WTC11 (cell line): ENCODE measurements around the gene SGPP2. TPM values are rescaled to one million over a fixed set of nuclear protein-coding genes. Genes with fewer than 3 reads are reported as not detected.

Experiments
- ATAC-seq: fragments of 200-7000 bp; cut with Tn5 transposase; 2 replicates; pipeline ENCODE4 v1.10.0; 2021; ENCODE audit warnings: mild to moderate bottlenecking, moderate library complexity
- CTCF ChIA-PET: fragments of 300-600 bp; sonication (Branson Sonifier 250); formaldehyde crosslinking; loops from one replicate; lab custom pipeline; 2021; ENCODE audit warnings: antibody characterized with exemption; lab: Charles Lee
- POLR2A ChIA-PET: fragments of 350-600 bp; sonication (Branson Sonifier 250); formaldehyde crosslinking; loops from one replicate; lab custom pipeline; 2021; ENCODE audit warnings: antibody characterized with exemption; lab: Charles Lee
- DNase-seq: peaks from one replicate; pipeline ENCODE4 v3.0.0; 2021; ENCODE audit warnings: low spot score
- H3K27ac Mint-ChIP-seq: 2 replicates; pipeline ENCODE4 v1.8.0; 2021; ENCODE audit warnings: mixed read lengths
- H3K27me3 Mint-ChIP-seq: 2 replicates; pipeline ENCODE4 v1.8.0; 2021; ENCODE audit warnings: low read depth, mild to moderate bottlenecking, moderate library complexity, mixed read lengths
- H3K36me3 Mint-ChIP-seq: 2 replicates; pipeline ENCODE4 v1.8.0; 2021; ENCODE audit warnings: mixed read lengths
- H3K4me1 Mint-ChIP-seq: 2 replicates; pipeline ENCODE4 v1.8.0; 2022; ENCODE audit warnings: mixed read lengths
- H3K4me3 Mint-ChIP-seq: 2 replicates; pipeline ENCODE4 v1.8.0; 2021; ENCODE audit warnings: mild to moderate bottlenecking, moderate library complexity, mixed read lengths
- H3K9me3 Mint-ChIP-seq: 2 replicates; pipeline ENCODE4 v1.8.0; 2021; ENCODE audit warnings: mixed read lengths
- CREB1 ChIP-seq: sonication (generic); formaldehyde crosslinking; IDR thresholded peaks from 2 replicates; pipeline ENCODE4 v1.8.0; 2023; ENCODE audit warnings: mild to moderate bottlenecking, missing genetic modification reagents
- FOXP1 ChIP-seq: sonication (generic); formaldehyde crosslinking; IDR thresholded peaks from 2 replicates; pipeline ENCODE4 v1.8.0; 2022; ENCODE audit warnings: missing genetic modification reagents, mild to moderate bottlenecking, moderate library complexity, borderline replicate concordance
- JAZF1 ChIP-seq: fragments of 250-450 bp; sonication (Bioruptor Pico); IDR thresholded peaks from 2 replicates; pipeline ENCODE4 v1.9.0; 2021; ENCODE audit warnings: moderate library complexity, mild to moderate bottlenecking, inconsistent platforms
- MYBL2 ChIP-seq: sonication (generic); formaldehyde crosslinking; IDR thresholded peaks from 2 replicates; pipeline ENCODE4 v1.8.1; 2023; ENCODE audit warnings: mild to moderate bottlenecking, moderate library complexity, missing genetic modification reagents
- NR1H2 ChIP-seq: sonication (generic); formaldehyde crosslinking; IDR thresholded peaks from 2 replicates; pipeline ENCODE4 v1.9.0; 2021; ENCODE audit warnings: mild to moderate bottlenecking, moderate library complexity, missing genetic modification reagents
- TCF7 ChIP-seq: sonication (generic); formaldehyde crosslinking; IDR thresholded peaks from 2 replicates; pipeline ENCODE4 v1.8.0; 2022; ENCODE audit warnings: mild to moderate bottlenecking, low read depth, missing genetic modification reagents, moderate library complexity
- ZNF423 ChIP-seq: fragments of 250-450 bp; sonication (Bioruptor Pico); IDR thresholded peaks from 2 replicates; pipeline ENCODE4 v2.1.2; 2022; ENCODE audit warnings: mild to moderate bottlenecking, moderate library complexity
- ZNF671 ChIP-seq: fragments of 250-450 bp; sonication (Bioruptor Pico); IDR thresholded peaks from 2 replicates; pipeline ENCODE4 v1.8.0; 2021; ENCODE audit warnings: mild to moderate bottlenecking
- total RNA-seq: library from RNA; stranded (reverse); gene quantifications from 3 replicates; pipeline ENCODE4 v1.2.3, GENCODE V29; 2021
- TF ChIP-seq, protein P1 (sequence below): fragments of 250-450 bp; sonication (Bioruptor Pico); conservative IDR thresholded peaks from 2 replicates; pipeline ENCODE4 v1.9.0; 2021; ENCODE audit warnings: mild to moderate bottlenecking
- TF ChIP-seq, protein P2 (sequence below): fragments of 250-450 bp; sonication (Bioruptor Pico); IDR thresholded peaks from 2 replicates; pipeline ENCODE4 v1.9.0; 2021; ENCODE audit warnings: mild to moderate bottlenecking
- TF ChIP-seq, protein P3 (sequence below): fragments of 250-450 bp; sonication (Bioruptor Pico); IDR thresholded peaks from 2 replicates; pipeline ENCODE4 v1.9.0; 2021; ENCODE audit warnings: mild to moderate bottlenecking
- TF ChIP-seq, protein P4 (sequence below): sonication (generic); formaldehyde crosslinking; IDR thresholded peaks from 2 replicates; pipeline ENCODE4 v1.8.0; 2022; ENCODE audit warnings: mild to moderate bottlenecking, missing genetic modification reagents
- TF ChIP-seq, protein P5 (sequence below): sonication (generic); formaldehyde crosslinking; IDR thresholded peaks from 2 replicates; pipeline ENCODE4 v1.8.0; 2022; ENCODE audit warnings: mild to moderate bottlenecking, missing genetic modification reagents
- TF ChIP-seq, protein P6 (sequence below): sonication (generic); formaldehyde crosslinking; IDR thresholded peaks from 2 replicates; pipeline ENCODE4 v1.8.1; 2023; ENCODE audit warnings: mild to moderate bottlenecking, missing genetic modification reagents, borderline replicate concordance

SGPP2 gene
- total RNA-seq, 1 experiment from 2014 or later = 0.07 TPM

DNA sequence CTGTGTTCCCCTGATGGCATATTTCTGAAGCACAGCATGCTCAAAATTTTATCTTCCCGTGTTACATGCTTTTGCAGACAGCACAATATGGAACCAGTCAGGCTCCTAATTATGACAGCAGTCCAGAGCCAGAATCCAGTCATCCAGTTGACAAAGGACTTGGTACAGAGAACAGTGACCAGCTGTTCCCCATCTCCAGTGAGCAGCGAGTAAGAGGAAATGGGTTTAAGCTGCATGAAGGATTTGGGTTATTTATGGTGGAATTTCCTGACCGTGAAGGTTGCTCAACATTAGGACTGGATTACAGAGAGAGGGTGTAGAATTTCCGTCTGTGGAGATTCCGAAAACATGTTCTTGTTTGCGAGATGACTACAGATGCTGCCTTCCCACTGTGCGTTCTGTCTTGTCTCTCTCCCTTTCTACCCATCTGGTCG is 24.4 kb downstream of the SGPP2 start (continued):
- TF ChIP-seq, protein P1, sequence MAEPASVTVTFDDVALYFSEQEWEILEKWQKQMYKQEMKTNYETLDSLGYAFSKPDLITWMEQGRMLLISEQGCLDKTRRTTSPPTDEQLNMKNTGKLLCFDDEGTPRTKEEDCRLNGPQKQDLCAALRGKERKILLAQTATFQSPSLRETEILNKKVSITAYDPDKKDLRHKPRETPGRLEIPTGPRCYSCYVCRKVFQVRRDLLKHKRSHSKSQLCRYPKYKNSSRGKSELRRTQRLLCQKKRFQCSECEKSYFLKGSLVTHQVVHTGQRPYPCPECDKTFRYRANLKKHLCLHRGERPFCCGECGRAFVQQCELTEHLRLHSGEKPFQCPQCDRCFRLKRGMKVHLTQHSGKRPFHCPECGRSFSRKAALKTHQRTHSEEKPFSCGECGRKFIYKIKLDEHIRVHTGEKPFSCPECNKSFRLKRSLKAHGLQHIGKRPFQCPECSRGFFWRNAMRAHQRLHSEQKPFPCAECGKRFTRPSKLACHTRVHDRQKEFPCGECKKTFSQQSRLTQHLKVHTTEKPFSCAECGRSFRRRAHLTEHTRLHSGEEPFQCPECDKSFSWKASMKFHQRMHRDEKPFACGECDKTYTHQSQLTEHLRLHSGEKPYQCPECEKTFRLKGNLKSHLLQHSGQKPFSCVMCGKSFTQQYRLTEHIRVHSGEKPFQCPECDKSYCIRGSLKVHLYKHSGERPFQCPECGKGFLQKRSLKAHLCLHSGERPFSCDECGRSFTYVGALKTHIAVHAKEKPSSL = no peak
- TF ChIP-seq, protein P2, sequence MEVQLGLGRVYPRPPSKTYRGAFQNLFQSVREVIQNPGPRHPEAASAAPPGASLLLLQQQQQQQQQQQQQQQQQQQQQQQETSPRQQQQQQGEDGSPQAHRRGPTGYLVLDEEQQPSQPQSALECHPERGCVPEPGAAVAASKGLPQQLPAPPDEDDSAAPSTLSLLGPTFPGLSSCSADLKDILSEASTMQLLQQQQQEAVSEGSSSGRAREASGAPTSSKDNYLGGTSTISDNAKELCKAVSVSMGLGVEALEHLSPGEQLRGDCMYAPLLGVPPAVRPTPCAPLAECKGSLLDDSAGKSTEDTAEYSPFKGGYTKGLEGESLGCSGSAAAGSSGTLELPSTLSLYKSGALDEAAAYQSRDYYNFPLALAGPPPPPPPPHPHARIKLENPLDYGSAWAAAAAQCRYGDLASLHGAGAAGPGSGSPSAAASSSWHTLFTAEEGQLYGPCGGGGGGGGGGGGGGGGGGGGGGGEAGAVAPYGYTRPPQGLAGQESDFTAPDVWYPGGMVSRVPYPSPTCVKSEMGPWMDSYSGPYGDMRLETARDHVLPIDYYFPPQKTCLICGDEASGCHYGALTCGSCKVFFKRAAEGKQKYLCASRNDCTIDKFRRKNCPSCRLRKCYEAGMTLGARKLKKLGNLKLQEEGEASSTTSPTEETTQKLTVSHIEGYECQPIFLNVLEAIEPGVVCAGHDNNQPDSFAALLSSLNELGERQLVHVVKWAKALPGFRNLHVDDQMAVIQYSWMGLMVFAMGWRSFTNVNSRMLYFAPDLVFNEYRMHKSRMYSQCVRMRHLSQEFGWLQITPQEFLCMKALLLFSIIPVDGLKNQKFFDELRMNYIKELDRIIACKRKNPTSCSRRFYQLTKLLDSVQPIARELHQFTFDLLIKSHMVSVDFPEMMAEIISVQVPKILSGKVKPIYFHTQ = no peak
- TF ChIP-seq TCF7 (CRISPR knock-in tag) = no peak
- TF ChIP-seq MYBL2 (CRISPR knock-in tag) = no peak
- TF ChIP-seq ZNF671 (CRISPR knock-in tag) = no peak
- TF ChIP-seq, protein P3, sequence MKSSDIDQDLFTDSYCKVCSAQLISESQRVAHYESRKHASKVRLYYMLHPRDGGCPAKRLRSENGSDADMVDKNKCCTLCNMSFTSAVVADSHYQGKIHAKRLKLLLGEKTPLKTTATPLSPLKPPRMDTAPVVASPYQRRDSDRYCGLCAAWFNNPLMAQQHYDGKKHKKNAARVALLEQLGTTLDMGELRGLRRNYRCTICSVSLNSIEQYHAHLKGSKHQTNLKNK = no peak

DNA sequence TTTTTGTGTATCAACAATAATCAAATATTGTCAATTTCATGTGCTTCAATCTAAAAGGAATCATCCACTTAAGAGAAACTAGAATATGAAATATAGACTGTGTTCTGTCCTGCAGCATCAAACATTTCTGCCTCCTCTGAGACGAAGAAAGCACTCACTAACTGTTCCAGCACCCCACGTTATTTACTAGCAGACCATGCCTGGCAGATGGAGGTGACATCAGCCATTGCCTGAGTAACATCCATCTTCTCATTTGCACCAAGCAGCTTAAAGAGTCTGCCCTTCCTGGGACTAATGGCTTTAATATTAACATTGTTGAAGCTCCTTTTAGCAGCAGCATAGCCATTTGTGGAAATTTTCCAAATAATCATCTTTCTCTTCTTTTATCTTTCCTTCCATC is 25.7 kb downstream of the SGPP2 start:
- H3K36me3 Mint-ChIP-seq = no peaks in the 10 kb centered on the region
- POLR2A ChIA-PET = no interaction called here
- H3K27me3 Mint-ChIP-seq = peaks cover 39% of the 10 kb centered on the region
- H3K9me3 Mint-ChIP-seq = no peaks in the 10 kb centered on the region; the same call in 1 of the 2 replicates
- peaks cover 9% of the 10 kb centered on the region for H3K4me1 Mint-ChIP-seq
- H3K4me3 Mint-ChIP-seq = no peak overlapping the region
- no peak for ATAC-seq
- no peak for TF ChIP-seq ZNF423 (CRISPR knock-in tag)
- TF ChIP-seq, protein P4, sequence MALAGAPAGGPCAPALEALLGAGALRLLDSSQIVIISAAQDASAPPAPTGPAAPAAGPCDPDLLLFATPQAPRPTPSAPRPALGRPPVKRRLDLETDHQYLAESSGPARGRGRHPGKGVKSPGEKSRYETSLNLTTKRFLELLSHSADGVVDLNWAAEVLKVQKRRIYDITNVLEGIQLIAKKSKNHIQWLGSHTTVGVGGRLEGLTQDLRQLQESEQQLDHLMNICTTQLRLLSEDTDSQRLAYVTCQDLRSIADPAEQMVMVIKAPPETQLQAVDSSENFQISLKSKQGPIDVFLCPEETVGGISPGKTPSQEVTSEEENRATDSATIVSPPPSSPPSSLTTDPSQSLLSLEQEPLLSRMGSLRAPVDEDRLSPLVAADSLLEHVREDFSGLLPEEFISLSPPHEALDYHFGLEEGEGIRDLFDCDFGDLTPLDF (CRISPR knock-in tag) = no peak
- TF ChIP-seq TCF7 (CRISPR knock-in tag) = no peak
- TF ChIP-seq, protein P5, sequence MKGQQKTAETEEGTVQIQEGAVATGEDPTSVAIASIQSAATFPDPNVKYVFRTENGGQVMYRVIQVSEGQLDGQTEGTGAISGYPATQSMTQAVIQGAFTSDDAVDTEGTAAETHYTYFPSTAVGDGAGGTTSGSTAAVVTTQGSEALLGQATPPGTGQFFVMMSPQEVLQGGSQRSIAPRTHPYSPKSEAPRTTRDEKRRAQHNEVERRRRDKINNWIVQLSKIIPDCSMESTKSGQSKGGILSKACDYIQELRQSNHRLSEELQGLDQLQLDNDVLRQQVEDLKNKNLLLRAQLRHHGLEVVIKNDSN (CRISPR knock-in tag) = no peak
- TF ChIP-seq FOXP1 (CRISPR knock-in tag) = no peak
- TF ChIP-seq JAZF1 (CRISPR knock-in tag) = no peak
- TF ChIP-seq CREB1 (CRISPR knock-in tag) = no peak
- TF ChIP-seq NR1H2 (CRISPR knock-in tag) = no peak
- TF ChIP-seq, protein P6, sequence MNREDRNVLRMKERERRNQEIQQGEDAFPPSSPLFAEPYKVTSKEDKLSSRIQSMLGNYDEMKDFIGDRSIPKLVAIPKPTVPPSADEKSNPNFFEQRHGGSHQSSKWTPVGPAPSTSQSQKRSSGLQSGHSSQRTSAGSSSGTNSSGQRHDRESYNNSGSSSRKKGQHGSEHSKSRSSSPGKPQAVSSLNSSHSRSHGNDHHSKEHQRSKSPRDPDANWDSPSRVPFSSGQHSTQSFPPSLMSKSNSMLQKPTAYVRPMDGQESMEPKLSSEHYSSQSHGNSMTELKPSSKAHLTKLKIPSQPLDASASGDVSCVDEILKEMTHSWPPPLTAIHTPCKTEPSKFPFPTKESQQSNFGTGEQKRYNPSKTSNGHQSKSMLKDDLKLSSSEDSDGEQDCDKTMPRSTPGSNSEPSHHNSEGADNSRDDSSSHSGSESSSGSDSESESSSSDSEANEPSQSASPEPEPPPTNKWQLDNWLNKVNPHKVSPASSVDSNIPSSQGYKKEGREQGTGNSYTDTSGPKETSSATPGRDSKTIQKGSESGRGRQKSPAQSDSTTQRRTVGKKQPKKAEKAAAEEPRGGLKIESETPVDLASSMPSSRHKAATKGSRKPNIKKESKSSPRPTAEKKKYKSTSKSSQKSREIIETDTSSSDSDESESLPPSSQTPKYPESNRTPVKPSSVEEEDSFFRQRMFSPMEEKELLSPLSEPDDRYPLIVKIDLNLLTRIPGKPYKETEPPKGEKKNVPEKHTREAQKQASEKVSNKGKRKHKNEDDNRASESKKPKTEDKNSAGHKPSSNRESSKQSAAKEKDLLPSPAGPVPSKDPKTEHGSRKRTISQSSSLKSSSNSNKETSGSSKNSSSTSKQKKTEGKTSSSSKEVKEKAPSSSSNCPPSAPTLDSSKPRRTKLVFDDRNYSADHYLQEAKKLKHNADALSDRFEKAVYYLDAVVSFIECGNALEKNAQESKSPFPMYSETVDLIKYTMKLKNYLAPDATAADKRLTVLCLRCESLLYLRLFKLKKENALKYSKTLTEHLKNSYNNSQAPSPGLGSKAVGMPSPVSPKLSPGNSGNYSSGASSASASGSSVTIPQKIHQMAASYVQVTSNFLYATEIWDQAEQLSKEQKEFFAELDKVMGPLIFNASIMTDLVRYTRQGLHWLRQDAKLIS = no peak
- CTCF ChIA-PET = interaction anchor here (1.1 kb wide), 1 partner anchor 412 kb away, joined by 3 read pairs; no protein-coding TSS in a partner anchor
- DNase-seq = no peak
- no peak overlapping the region for H3K27ac Mint-ChIP-seq
